ENCODE measurements around the gene TEX264.
A peak's percentile ranks its signal among the peaks of the same experiment; 100 is the strongest.

Gene TEX264

DNA sequence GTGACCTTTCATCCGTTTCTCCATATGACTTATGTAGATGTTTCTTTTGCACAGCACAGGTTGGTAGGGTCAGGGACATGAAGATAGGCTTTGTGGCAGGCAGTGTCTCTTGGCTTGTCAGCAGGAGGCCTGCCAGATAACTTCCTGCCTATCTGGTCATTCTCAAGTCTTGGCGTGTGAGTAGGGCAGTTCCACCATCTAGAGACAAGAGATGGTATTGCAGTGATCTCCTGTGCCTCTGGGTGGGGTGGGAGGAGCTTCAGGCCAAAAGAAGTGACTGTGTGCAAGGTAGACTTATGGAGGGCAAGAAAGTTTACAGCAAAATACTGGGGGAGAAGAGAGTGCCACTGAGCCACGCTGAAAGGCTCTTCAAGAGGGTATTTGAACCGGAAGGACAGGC lies 11.0 kb downstream of the TEX264 start:
- peaks cover 12% of the 10 kb centered on the region for H3K36me3 Mint-ChIP-seq

GRCh38 chr3:51682526-51682925 lies 11.5 kb downstream of the TEX264 start:
- H3K27ac Mint-ChIP-seq: no peak overlapping the region
- peaks cover 95% of the 10 kb centered on the region for H3K4me1 Mint-ChIP-seq

More for the DNA sequence above, 11.0 kb downstream of the TEX264 start:
- H3K27me3 Mint-ChIP-seq: no peaks in the 10 kb centered on the region
- H3K4me1 Mint-ChIP-seq: peaks cover 94% of the 10 kb centered on the region
- H3K9me3 Mint-ChIP-seq: no peaks in the 10 kb centered on the region
- H3K27ac Mint-ChIP-seq: peak overlapping the region; percentile 20
- H3K4me3 Mint-ChIP-seq: peak overlapping the region; percentile 0

DNA sequence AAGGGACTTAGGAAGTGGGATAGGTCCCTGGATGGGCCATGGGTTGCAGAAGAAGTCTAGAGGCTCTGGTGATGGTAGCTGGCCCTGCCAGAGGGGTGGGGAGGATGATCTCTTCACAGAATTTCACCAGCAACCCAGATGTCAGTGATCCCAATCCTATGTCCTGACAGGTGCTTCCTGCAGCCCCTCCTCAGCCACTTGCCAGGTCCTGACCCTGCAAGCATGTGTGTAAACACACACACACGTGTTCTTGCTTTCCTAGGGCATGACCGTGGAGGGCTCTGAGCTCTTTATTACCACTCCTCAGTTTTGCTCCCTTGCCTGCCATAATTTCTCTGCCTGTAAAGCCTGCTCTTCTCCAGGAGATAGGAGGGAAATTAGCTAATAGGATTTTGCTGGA lies 12.5 kb downstream of the TEX264 start:
- no peak overlapping the region for H3K4me3 Mint-ChIP-seq
- no peaks in the 10 kb centered on the region for H3K27me3 Mint-ChIP-seq
- peaks cover 10% of the 10 kb centered on the region for H3K36me3 Mint-ChIP-seq
- peaks cover 95% of the 10 kb centered on the region for H3K4me1 Mint-ChIP-seq
- H3K9me3 Mint-ChIP-seq: no peaks in the 10 kb centered on the region
- no peak overlapping the region for H3K27ac Mint-ChIP-seq

More at GRCh38 chr3:51682526-51682925, 11.5 kb downstream of the TEX264 start:
- Mint-ChIP-seq H3K36me3 (peaks cover 12% of the 10 kb centered on the region), H3K9me3 (no peaks in the 10 kb centered on the region), H3K4me3 (no peak overlapping the region), H3K27me3 (no peaks in the 10 kb centered on the region)

DNA sequence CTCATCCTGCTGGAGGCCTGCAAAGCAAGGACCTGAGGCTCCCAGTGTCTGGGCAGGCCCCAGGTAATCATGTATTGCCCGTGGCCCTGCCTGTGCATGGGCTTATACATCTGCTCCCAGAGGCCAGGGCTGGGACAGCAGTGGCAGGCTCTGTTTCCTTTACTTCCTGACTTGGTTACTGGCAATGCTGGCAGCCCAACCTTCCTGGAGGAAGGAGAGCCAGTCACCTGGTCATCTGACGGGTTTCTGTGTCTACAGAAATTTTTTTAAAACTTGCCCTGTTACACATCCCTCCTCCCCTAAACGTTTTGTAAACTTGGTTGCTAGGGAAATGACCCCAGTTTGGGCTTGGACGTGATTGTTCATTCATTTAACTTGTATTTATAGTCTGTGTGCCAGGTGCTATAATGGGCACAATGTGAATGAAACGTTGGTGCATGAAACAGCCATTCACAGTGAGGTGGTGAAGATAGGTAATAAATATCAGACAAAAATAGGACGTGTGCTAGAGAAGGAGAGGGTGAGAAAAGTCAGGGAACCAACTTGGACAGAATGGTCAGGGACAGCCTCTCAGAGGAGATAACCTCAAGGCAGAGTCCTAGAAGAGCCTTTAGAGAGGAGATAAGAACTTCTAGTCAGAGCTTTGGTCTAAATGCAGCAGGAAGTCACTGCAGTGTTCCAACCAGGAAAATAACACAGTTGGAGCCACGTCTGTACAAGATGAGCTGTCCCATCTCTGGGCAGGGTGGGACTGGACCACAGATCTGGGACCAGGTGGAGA lies 14.1 kb downstream of the TEX264 start:
- H3K9me3 Mint-ChIP-seq: no peaks in the 10 kb centered on the region
- H3K4me3 Mint-ChIP-seq: peak overlapping the region; percentile 79
- peak overlapping the region; percentile 90 for H3K27ac Mint-ChIP-seq
- no peaks in the 10 kb centered on the region for H3K27me3 Mint-ChIP-seq
- H3K36me3 Mint-ChIP-seq: peaks cover 10% of the 10 kb centered on the region
- peaks cover 91% of the 10 kb centered on the region for H3K4me1 Mint-ChIP-seq

DNA sequence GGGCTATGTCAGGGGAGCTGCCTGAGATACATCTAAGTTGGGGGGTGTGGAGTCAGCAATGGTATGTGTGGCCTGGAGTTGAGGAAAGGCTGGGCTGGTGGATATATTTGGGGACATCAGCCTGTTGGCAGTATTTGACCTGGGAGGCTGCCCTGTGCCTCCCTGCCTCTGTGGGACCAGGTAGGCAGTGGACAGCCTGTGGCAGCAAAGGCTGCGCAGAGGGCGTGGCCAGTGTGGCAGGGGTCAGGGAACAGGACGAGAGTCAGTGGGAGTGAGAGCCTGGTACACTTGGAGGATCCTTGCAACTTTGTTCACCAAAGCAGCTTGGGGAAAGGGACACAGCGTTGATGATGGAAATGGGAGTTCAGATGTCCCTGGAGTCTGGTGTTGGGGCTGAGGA lies 15.0 kb downstream of the TEX264 start:
- Mint-ChIP-seq H3K4me3 (peak overlapping the region; percentile 79), H3K27me3 (no peaks in the 10 kb centered on the region), H3K36me3 (peaks cover 10% of the 10 kb centered on the region), H3K4me1 (peaks cover 82% of the 10 kb centered on the region), H3K27ac (peak overlapping the region; percentile 90), H3K9me3 (no peaks in the 10 kb centered on the region)

DNA sequence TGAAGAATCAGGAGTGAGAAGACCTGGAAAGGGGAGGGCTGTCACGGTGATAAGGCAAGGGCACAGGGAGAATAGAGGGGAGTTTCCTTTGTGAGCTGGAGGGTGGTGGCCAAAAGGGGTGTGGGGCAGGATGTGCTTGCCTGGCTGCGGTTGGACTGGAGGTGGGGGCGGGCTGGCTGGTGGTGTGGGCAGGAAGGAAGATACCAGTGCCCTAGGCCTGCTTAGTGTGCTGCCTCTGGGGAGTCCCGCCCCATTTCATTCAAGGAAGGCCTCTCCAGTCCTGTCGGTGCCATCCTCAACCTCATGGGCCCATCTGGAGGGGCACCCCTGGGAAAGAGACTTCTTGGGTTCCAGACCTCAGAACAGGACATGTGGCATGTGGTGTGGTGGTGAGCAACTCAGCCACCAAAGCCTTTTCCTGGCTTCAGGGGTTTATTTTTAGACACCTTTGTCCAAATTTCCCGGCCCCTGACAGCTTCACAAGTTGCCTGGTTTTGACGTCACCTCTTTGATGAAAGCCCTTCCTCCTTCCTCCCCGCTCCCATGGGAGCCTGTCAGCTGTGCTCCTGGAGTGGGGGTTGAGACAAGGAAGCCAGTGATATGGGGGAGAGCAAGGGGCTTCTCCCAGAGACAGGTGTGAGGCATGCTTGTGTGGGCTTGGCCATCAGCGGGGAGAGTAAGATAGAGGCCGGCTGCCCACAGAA lies 15.6 kb downstream of the TEX264 start:
- no peaks in the 10 kb centered on the region for H3K27me3 Mint-ChIP-seq
- peaks cover 10% of the 10 kb centered on the region for H3K36me3 Mint-ChIP-seq
- peak overlapping the region; percentile 90 for H3K27ac Mint-ChIP-seq
- peak overlapping the region; percentile 79 for H3K4me3 Mint-ChIP-seq
- H3K4me1 Mint-ChIP-seq: peaks cover 76% of the 10 kb centered on the region
- no peaks in the 10 kb centered on the region for H3K9me3 Mint-ChIP-seq

- H3K4me1 Mint-ChIP-seq: peaks cover 68% of the 10 kb centered on the region
- H3K9me3 Mint-ChIP-seq: no peaks in the 10 kb centered on the region
- H3K27me3 Mint-ChIP-seq: no peaks in the 10 kb centered on the region
- H3K27ac Mint-ChIP-seq: peak overlapping the region; percentile 79
- peak overlapping the region; percentile 79 for H3K4me3 Mint-ChIP-seq
- peaks cover 9% of the 10 kb centered on the region for H3K36me3 Mint-ChIP-seq
These were observed 16.6 kb downstream of the TEX264 start for GRCh38 chr3:51687431-51688205.

DNA sequence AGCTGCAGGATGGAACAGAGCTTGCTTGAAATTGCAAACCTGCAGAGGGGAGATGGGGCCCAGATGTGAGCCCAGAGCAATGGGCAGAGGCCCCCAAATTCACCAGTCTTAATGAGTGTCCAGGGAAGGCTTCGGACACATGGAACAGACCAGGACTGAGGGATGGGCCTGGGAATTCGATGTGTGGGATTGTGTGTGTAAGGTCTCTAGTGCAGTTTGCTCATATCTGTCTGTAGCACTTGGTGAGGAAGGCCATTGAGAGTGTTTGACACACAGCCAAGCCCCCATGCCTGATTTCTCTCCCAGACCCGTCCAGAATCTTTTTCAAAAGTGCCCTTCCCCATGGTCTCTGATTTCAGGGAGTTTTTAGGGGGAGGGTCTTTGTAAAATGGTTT lies 17.2 kb downstream of the TEX264 start:
- peak overlapping the region; percentile 33 for H3K4me3 Mint-ChIP-seq

GRCh38 chr3:51691021-51691420 lies 20.0 kb downstream of the TEX264 start:
- H3K9me3 Mint-ChIP-seq: no peaks in the 10 kb centered on the region
- H3K36me3 Mint-ChIP-seq: peaks cover 3% of the 10 kb centered on the region
- H3K27ac Mint-ChIP-seq: no peak overlapping the region
- H3K27me3 Mint-ChIP-seq: no peaks in the 10 kb centered on the region
- H3K4me3 Mint-ChIP-seq: no peak overlapping the region
- peaks cover 44% of the 10 kb centered on the region for H3K4me1 Mint-ChIP-seq

More for the DNA sequence above, 17.2 kb downstream of the TEX264 start:
- H3K36me3 Mint-ChIP-seq: peaks cover 9% of the 10 kb centered on the region
- no peaks in the 10 kb centered on the region for H3K9me3 Mint-ChIP-seq
- H3K27ac Mint-ChIP-seq: peak overlapping the region; percentile 56
- peaks cover 62% of the 10 kb centered on the region for H3K4me1 Mint-ChIP-seq
- no peaks in the 10 kb centered on the region for H3K27me3 Mint-ChIP-seq

DNA sequence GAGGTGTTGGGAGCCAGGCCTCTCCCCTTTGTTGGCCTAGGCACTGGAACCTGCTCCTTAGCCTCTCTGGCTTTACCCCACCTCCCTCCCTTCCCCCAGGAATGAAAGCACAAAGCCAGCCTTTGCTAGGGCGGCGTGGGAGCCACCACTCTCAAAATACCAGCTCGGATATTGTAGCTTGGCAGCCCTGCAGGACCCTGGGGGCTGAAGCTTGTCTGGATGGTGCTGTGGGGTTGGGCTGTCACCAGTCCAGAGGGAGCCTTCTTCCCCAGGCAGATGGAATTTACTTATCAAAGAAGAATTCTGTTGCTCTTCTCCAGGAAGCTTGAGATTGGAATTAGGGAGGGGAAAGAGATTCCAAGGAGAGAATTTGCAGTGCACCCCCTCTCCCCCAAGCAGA lies 20.9 kb downstream of the TEX264 start:
- peak overlapping the region; percentile 23 for H3K27ac Mint-ChIP-seq
- H3K36me3 Mint-ChIP-seq: peaks cover under 1% of the 10 kb centered on the region
- H3K9me3 Mint-ChIP-seq: no peaks in the 10 kb centered on the region
- H3K4me1 Mint-ChIP-seq: peaks cover 38% of the 10 kb centered on the region
- H3K27me3 Mint-ChIP-seq: no peaks in the 10 kb centered on the region
- H3K4me3 Mint-ChIP-seq: no peak overlapping the region

DNA sequence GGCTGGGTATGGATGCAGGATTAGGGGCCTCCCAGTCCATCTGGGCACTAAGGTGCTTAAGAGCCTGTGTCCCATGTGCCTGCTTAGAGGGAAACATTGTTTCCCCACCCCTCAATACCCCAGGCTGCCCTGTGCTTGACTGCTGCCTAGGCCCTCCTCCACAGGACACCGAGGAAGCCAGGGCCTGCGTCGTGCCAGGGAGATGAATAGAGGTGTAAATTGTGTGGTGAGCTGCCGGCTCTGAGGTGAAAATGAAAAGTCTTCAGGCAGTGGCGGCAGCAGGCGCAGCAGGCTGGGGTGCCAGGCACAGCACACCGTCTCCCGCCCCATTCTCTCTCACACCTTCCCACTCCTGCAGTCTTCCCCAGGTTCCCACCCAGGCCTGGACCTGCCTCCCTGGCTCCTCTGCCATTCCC lies 21.9 kb downstream of the TEX264 start:
- no peak overlapping the region for H3K27ac Mint-ChIP-seq

GRCh38 chr3:51696954-51697353 lies 25.9 kb downstream of the TEX264 start:
- no peaks in the 10 kb centered on the region for H3K27me3 Mint-ChIP-seq
- H3K9me3 Mint-ChIP-seq: no peaks in the 10 kb centered on the region
- H3K36me3 Mint-ChIP-seq: peaks cover 8% of the 10 kb centered on the region
- no peak overlapping the region for H3K27ac Mint-ChIP-seq
- H3K4me1 Mint-ChIP-seq: peaks cover 38% of the 10 kb centered on the region
- H3K4me3 Mint-ChIP-seq: no peak overlapping the region

More for the DNA sequence above, 21.9 kb downstream of the TEX264 start:
- no peak overlapping the region for H3K4me3 Mint-ChIP-seq
- no peaks in the 10 kb centered on the region for H3K9me3 Mint-ChIP-seq
- H3K36me3 Mint-ChIP-seq: peaks cover under 1% of the 10 kb centered on the region
- H3K27me3 Mint-ChIP-seq: no peaks in the 10 kb centered on the region
- peaks cover 35% of the 10 kb centered on the region for H3K4me1 Mint-ChIP-seq

- Mint-ChIP-seq H3K9me3 (no peaks in the 10 kb centered on the region), H3K4me1 (peaks cover 38% of the 10 kb centered on the region), H3K36me3 (peaks cover 8% of the 10 kb centered on the region), H3K27ac (no peak overlapping the region), H3K27me3 (no peaks in the 10 kb centered on the region), H3K4me3 (no peak overlapping the region)
These were observed 27.2 kb downstream of the TEX264 start for GRCh38 chr3:51698209-51698608.

DNA sequence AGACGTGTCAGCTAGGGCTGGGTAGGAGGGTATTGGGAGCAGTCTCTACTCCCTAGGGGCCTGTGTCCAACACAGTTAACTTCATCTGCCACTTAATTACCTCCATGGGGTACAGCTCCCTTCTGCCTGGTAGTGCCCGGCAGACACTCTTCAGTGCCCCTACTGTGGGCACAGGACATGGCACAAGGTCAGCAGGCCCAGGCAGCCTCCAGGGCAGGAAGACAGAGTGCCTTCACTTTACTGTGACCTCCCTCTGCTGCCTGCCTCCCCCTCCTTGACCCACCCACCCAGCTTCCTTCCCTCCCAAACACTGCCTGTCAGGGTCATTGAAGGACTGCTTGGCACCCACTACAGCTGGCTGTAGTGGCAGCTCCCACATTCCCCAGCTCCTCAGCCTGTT lies 29.4 kb downstream of the TEX264 start:
- H3K27me3 Mint-ChIP-seq: no peaks in the 10 kb centered on the region
- peaks cover 29% of the 10 kb centered on the region for H3K4me1 Mint-ChIP-seq
- H3K4me3 Mint-ChIP-seq: no peak overlapping the region
- H3K27ac Mint-ChIP-seq: no peak overlapping the region
- no peaks in the 10 kb centered on the region for H3K9me3 Mint-ChIP-seq
- peaks cover 8% of the 10 kb centered on the region for H3K36me3 Mint-ChIP-seq

GRCh38 chr3:51702156-51702555 lies 31.1 kb downstream of the TEX264 start:
- Mint-ChIP-seq H3K4me3 (no peak overlapping the region), H3K4me1 (peaks cover 28% of the 10 kb centered on the region), H3K27me3 (no peaks in the 10 kb centered on the region), H3K36me3 (peaks cover 8% of the 10 kb centered on the region), H3K9me3 (no peaks in the 10 kb centered on the region), H3K27ac (no peak overlapping the region)
